Osteoblast (primary cell): Measurements from ENCODE around the gene PIGW. TPM values are rescaled to one million over a fixed set of nuclear protein-coding genes. Genes with fewer than 3 reads are reported as not detected.
"Not testable (repeated sequence)": the region's sequence is repeated elsewhere in the genome, so short reads cannot be mapped to it uniquely, and the experiment has no call there.

Source experiments
- DNase-seq: peaks from one replicate; pipeline ENCODE4 v3.0.0; 2011; ENCODE audit warnings: low spot score, mixed read lengths; ENCODE audit not compliant: insufficient read length; ENCODE audit errors: missing footprints
- H2AFZ ChIP-seq: 2 replicates; pipeline ENCODE4 v1.6.0; 2011; ENCODE audit warnings: mild to moderate bottlenecking, low read length
- H3K27ac ChIP-seq: 2 replicates; pipeline ENCODE4 v1.5.1; 2011; ENCODE audit warnings: mild to moderate bottlenecking, low read depth, low read length, moderate library complexity
- H3K27me3 ChIP-seq: 2 replicates; pipeline ENCODE4 v1.6.0; 2012; ENCODE audit warnings: mild to moderate bottlenecking, control low read depth, inconsistent platforms, low read length, moderate library complexity; ENCODE audit not compliant: insufficient read depth
- H3K36me3 ChIP-seq: 2 replicates; pipeline ENCODE4 v1.5.1; 2011; ENCODE audit warnings: mild to moderate bottlenecking, low read length, control low read depth, moderate library complexity; ENCODE audit not compliant: insufficient read depth
- H3K4me1 ChIP-seq: 2 replicates; pipeline ENCODE4 v1.5.1; 2011; ENCODE audit warnings: mild to moderate bottlenecking, low read length, control low read depth, moderate library complexity; ENCODE audit not compliant: insufficient read depth
- H3K4me2 ChIP-seq: 2 replicates; pipeline ENCODE4 v1.6.0; 2011; ENCODE audit warnings: mild to moderate bottlenecking, low read length; ENCODE audit not compliant: insufficient read depth
- H3K4me3 ChIP-seq: fragments of 200-600 bp; sonication (generic); 3 replicates; pipeline ENCODE4 v1.5.1; 2012; ENCODE audit warnings: mild to moderate bottlenecking, low read length, inconsistent platforms; ENCODE audit not compliant: insufficient read depth
- H3K79me2 ChIP-seq: 2 replicates; pipeline ENCODE4 v1.6.0; 2012; ENCODE audit warnings: mild to moderate bottlenecking, low read length, control low read depth, inconsistent platforms; ENCODE audit not compliant: insufficient read depth
- H3K9me3 ChIP-seq: 2 replicates; pipeline ENCODE4 v1.5.1; 2011; ENCODE audit warnings: low read depth, low read length, control low read depth
- H4K20me1 ChIP-seq: 2 replicates; pipeline ENCODE4 v1.6.0; 2012; ENCODE audit warnings: mild to moderate bottlenecking, low read length, control low read depth; ENCODE audit not compliant: insufficient read depth
- total RNA-seq: library from RNA; depleted of rRNA; stranded (reverse); fragments of >200 nt; gene quantifications from 2 replicates; pipeline ENCODE4 v1.2.3, GENCODE V29; 2012
- TF ChIP-seq, protein P1 (sequence below): IDR thresholded peaks from 2 replicates; pipeline ENCODE4 v1.5.1; 2011; ENCODE audit warnings: mild to moderate bottlenecking, low read depth, low read length, moderate library complexity; ENCODE audit errors: extremely low read depth

Gene PIGW
- total RNA-seq, 1 donor: 9.0 TPM

DNA sequence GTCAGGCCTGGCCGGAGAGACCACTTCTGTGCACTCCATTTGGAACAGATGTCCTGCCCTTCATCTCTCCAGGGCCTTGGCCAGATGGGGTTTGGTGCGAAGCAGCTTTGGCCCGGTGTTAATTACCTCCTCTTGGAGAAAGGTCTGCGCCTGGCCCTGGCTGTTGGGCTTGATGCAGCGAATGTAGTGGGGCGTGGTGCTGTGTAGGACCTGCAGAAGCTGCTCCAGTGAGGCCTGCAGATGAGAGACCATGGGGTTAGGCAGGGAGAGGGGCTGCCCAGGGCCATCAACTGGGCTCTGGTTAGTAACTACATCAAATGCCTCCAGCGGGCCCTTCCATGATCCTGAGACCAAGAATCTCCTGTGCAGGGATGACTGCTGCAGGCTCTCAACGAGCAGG, 29.6 kb upstream of the PIGW start:
- TF ChIP-seq, protein P1, sequence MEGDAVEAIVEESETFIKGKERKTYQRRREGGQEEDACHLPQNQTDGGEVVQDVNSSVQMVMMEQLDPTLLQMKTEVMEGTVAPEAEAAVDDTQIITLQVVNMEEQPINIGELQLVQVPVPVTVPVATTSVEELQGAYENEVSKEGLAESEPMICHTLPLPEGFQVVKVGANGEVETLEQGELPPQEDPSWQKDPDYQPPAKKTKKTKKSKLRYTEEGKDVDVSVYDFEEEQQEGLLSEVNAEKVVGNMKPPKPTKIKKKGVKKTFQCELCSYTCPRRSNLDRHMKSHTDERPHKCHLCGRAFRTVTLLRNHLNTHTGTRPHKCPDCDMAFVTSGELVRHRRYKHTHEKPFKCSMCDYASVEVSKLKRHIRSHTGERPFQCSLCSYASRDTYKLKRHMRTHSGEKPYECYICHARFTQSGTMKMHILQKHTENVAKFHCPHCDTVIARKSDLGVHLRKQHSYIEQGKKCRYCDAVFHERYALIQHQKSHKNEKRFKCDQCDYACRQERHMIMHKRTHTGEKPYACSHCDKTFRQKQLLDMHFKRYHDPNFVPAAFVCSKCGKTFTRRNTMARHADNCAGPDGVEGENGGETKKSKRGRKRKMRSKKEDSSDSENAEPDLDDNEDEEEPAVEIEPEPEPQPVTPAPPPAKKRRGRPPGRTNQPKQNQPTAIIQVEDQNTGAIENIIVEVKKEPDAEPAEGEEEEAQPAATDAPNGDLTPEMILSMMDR: no peak
- Histone ChIP-seq H3K27me3 (no peaks in the 10 kb centered on the region), H2AFZ (no peak overlapping the region), H3K4me1 (no peaks in the 10 kb centered on the region), H3K27ac (no peak overlapping the region), H3K4me2 (no peak overlapping the region), H3K79me2 (no peaks in the 10 kb centered on the region), H3K4me3 (no peak overlapping the region), H3K9me3 (no peaks in the 10 kb centered on the region), H3K36me3 (peaks cover 53% of the 10 kb centered on the region), H4K20me1 (no peaks in the 10 kb centered on the region)
- no peak for DNase-seq

DNA sequence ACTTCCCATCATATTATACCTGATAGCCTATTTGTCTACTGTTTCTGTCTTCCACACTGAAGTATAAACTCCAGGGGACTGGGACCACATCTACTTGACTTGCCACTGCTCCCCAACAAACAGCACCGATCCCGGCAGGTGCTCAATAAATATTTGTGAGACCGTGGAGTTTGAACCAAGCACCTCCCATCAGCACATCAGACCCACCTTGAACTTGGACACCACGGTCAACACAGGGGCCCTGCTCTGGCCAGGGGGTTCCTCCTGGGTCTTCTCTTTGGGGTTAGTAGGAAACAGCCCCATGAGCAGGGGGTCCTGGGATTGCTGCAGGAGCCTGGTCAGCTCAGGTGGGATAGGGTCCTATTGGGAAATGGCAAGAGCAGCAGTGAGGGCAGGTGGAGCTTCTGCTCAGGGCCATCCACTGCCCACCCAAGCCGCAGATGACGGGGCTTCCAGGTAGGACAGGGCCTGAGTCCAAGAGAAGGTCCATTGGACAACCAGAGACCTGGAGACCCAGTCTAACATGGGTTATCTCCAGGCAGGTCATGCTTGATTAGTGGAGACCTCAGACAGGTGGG, 28.4 kb upstream of the PIGW start:
- TF ChIP-seq, protein P1: no peak
- H3K9me3 ChIP-seq: no peaks in the 10 kb centered on the region
- DNase-seq: no peak
- no peak overlapping the region for H2AFZ ChIP-seq
- no peaks in the 10 kb centered on the region for H3K27me3 ChIP-seq
- no peaks in the 10 kb centered on the region for H3K4me1 ChIP-seq
- no peak overlapping the region for H3K4me3 ChIP-seq
- no peaks in the 10 kb centered on the region for H3K79me2 ChIP-seq
- H3K4me2 ChIP-seq: no peak overlapping the region
- no peaks in the 10 kb centered on the region for H4K20me1 ChIP-seq
- peaks cover 43% of the 10 kb centered on the region for H3K36me3 ChIP-seq
- H3K27ac ChIP-seq: no peak overlapping the region

DNA sequence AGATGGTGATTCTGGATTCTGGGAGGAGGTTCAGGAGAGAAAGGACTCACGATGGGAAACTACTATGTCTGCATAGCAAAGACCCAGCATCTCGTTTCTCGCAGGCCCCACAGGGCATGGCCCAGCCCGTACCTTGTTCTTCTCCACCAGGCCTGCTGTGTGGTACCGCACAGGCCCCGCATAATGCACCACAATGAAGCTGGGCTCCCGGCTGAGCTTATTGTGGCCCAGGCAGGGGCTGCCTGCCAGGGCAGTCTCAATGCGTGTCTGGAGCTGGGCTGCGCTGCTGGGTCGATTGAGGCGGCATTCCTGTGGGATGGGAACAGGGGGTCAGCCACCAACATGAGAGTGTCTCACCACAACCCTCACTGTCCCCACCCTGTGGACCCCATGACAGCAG, 28.0 kb upstream of the PIGW start:
- no peak for DNase-seq
- H3K4me2 ChIP-seq: no peak overlapping the region
- H3K27ac ChIP-seq: no peak overlapping the region
- TF ChIP-seq, protein P1: no peak
- no peaks in the 10 kb centered on the region for H4K20me1 ChIP-seq
- H3K9me3 ChIP-seq: no peaks in the 10 kb centered on the region
- H3K27me3 ChIP-seq: no peaks in the 10 kb centered on the region
- H3K4me1 ChIP-seq: no peaks in the 10 kb centered on the region
- H3K36me3 ChIP-seq: peaks cover 39% of the 10 kb centered on the region
- no peak overlapping the region for H2AFZ ChIP-seq
- no peak overlapping the region for H3K4me3 ChIP-seq
- no peaks in the 10 kb centered on the region for H3K79me2 ChIP-seq

DNA sequence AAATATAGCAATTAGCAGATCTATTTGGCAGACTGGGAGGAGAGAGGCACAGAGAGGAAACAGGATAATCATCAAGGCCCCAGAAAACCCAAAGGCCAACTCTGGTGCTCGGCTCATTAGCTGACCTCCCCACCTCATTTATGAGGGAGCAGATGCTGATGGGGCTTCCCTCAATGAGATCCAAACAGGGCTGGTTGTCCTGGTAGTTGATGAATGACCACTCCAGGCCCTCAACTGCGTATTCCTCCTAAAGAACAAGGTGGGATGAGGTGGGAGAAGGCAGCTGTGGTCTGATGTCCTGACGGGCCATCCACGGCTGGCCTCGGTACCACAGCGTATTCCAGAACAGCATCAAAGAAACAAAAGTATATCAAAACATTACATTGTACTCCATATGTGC, 27.5 kb upstream of the PIGW start:
- Histone ChIP-seq H3K79me2 (no peaks in the 10 kb centered on the region), H3K9me3 (no peaks in the 10 kb centered on the region), H3K4me3 (no peak overlapping the region), H4K20me1 (no peaks in the 10 kb centered on the region), H3K27me3 (no peaks in the 10 kb centered on the region), H3K4me1 (no peaks in the 10 kb centered on the region), H3K4me2 (no peak overlapping the region), H2AFZ (no peak overlapping the region), H3K27ac (no peak overlapping the region), H3K36me3 (peaks cover 39% of the 10 kb centered on the region)
- TF ChIP-seq, protein P1: no peak
- no peak for DNase-seq

DNA sequence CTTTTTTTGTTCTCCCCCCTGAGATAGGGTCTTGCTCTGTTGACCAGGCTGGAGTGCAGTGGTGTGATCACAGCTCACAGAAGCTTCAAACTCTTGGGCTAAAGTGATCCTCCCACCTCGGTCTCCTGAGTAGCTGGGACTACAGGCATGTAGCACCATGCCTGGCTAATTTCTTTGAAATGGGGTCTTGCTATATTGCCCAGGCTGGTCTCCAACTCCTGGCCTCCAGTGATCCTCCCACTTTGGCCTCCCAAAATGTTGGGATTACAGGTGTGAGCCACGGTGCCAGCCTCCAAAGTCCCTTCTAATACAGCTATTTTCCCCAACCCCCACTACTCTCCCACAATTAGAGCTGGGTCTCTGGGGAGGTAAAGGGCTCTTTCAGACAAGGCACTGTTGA, 26.3 kb upstream of the PIGW start:
- H2AFZ ChIP-seq, DNase-seq, H3K27me3 ChIP-seq, H3K9me3 ChIP-seq, H3K4me3 ChIP-seq, H3K4me2 ChIP-seq, H3K27ac ChIP-seq, H3K79me2 ChIP-seq, H4K20me1 ChIP-seq, H3K4me1 ChIP-seq: not testable (repeated sequence)
- H3K36me3 ChIP-seq: peaks cover 42% of the 10 kb centered on the region
